Measurements from ENCODE around the gene EXOC1L. TPM values are rescaled to one million over a fixed set of nuclear protein-coding genes. Genes with fewer than 3 reads are reported as not detected.

Gene EXOC1L
- total and polyA plus RNA-seq, 2 donors from 2014 or later, result not detected

DNA sequence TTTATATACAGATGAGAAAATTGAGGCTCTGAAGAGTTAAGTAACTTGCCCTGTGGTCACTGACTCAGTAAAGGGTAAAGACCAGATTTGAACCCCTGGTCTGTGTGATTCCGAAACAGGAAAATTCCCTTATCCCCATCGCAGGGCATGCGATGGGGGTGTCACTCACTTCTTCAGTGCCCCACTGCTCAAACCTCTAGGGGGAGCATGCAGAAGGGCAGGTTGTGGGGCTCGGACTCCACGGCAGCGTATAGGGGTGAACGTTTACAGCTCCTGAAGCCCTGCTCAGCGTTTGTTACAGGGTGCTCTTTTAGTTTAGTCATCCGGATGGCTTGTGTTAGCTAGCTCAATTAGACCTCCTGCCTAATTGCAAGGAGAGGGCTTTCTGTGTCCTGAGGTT lies 30.1 kb downstream of the EXOC1L start:
- no peak for FAIRE-seq

DNA sequence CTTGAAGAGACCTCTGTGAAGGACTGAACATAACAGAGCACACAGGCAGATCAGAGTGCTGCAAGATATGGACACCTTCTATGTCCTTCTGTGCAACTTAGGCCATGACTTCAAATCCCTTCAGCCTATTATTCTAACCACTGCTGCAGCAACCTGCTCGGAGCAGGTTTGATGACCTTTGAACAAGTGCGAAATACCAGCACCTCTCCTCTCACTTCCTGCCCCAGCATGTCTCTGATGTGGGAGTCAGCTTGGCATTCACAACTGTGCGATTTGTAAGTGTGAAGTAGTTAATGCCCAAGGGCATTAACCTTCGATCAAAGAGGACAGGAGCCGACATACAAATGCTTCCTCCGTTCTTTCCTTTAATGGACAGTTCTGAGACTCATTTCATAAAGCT lies 32.3 kb downstream of the EXOC1L start:
- intact Hi-C loops (cut with DNase I), result no loop called here
- Histone ChIP-seq H3K36me3 (ENCODE audit: control insufficient read depth in 2 of 3, insufficient read depth in 3 of 3, low read length in 3 of 3) (no peaks in the 10 kb centered on the region), H3K9ac (ENCODE audit: low read length in 3 of 3) (no peak overlapping the region), H3K4me3 (ENCODE audit: low read length in 3 of 3) (no peak overlapping the region), H3K9me3 (ENCODE audit: control insufficient read depth in 2 of 3, insufficient read depth in 1 of 3, low read length in 3 of 3) (no peaks in the 10 kb centered on the region), H3K4me1 (ENCODE audit: control insufficient read depth in 2 of 3, insufficient read depth in 2 of 3, low read depth in 1 of 3, low read length in 3 of 3) (peaks cover 0 to 5% (median 4%) of the 10 kb centered on the region in 3 donors), H3K27ac (ENCODE audit: low read depth in 2 of 2, low read length in 2 of 2) (no peak overlapping the region), H3K27me3 (ENCODE audit: control insufficient read depth, insufficient read depth, low read length) (no peaks in the 10 kb centered on the region)
- no peak for FAIRE-seq
- DNase-seq, result peak in 1 of 5 donors; percentile 2
- TF ChIP-seq, protein P1, sequence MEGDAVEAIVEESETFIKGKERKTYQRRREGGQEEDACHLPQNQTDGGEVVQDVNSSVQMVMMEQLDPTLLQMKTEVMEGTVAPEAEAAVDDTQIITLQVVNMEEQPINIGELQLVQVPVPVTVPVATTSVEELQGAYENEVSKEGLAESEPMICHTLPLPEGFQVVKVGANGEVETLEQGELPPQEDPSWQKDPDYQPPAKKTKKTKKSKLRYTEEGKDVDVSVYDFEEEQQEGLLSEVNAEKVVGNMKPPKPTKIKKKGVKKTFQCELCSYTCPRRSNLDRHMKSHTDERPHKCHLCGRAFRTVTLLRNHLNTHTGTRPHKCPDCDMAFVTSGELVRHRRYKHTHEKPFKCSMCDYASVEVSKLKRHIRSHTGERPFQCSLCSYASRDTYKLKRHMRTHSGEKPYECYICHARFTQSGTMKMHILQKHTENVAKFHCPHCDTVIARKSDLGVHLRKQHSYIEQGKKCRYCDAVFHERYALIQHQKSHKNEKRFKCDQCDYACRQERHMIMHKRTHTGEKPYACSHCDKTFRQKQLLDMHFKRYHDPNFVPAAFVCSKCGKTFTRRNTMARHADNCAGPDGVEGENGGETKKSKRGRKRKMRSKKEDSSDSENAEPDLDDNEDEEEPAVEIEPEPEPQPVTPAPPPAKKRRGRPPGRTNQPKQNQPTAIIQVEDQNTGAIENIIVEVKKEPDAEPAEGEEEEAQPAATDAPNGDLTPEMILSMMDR (IDR thresholded peaks at IDR 0.05; ENCODE audit: borderline replicate concordance, extremely low read depth, insufficient read depth), result no peak

More for the DNA sequence above, 30.1 kb downstream of the EXOC1L start:
- no peaks in the 10 kb centered on the region for H3K9me3 ChIP-seq (ENCODE audit: control insufficient read depth in 2 of 3, insufficient read depth in 1 of 3, low read length in 3 of 3)
- H3K9ac ChIP-seq (ENCODE audit: low read length in 3 of 3), result no peak overlapping the region
- H3K36me3 ChIP-seq (ENCODE audit: control insufficient read depth in 2 of 3, insufficient read depth in 3 of 3, low read length in 3 of 3), result no peaks in the 10 kb centered on the region
- DNase-seq, result no peak
- H3K27ac ChIP-seq (ENCODE audit: low read depth in 2 of 2, low read length in 2 of 2), result no peak overlapping the region
- intact Hi-C loops (cut with DNase I), result no loop called here
- TF ChIP-seq, protein P1 (IDR thresholded peaks at IDR 0.05; ENCODE audit: borderline replicate concordance, extremely low read depth, insufficient read depth), result no peak
- no peaks in the 10 kb centered on the region for H3K27me3 ChIP-seq (ENCODE audit: control insufficient read depth, insufficient read depth, low read length)
- peaks cover 0 to 4% (median 2%) of the 10 kb centered on the region in 3 donors for H3K4me1 ChIP-seq (ENCODE audit: control insufficient read depth in 2 of 3, insufficient read depth in 2 of 3, low read depth in 1 of 3, low read length in 3 of 3)
- no peak overlapping the region for H3K4me3 ChIP-seq (ENCODE audit: low read length in 3 of 3)

DNA sequence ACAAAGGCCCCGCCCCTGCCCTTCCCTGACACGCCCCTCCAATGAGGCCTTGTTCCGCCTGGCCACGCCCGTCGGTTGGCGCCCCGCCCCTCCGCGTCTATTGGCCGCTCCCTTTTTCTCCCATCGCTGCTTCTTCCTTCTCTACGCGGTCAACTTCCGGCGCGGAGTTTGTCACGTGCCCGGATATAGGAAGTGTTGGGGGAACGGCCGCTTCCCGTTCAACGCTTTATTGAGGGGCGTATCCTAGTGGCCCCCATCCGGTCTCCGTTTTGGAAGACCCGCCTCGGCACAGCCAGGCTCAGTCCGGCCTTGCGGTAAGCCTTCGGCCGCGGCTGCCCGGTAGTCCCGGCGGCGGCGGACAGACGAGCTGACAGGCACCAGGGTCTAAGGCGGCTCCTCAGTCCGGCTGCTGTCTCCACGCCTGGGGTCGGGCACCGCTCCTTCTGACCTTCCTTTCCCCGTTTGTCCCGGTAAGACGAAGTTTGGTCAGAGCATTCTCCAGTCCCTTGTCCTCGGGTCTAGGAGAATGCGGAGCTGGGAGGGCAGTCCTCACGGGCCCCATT lies 34.0 kb downstream of the EXOC1L start, which contains the start of gene EXOC1:
Gene EXOC1, plus strand, starts transcription at position 165 of the 563 bp plus-strand sequence. CDS start 4,676 bp downstream, outside the sequence.
- no peaks in the 10 kb centered on the region for H3K9me3 ChIP-seq (ENCODE audit: control insufficient read depth in 2 of 3, insufficient read depth in 1 of 3, low read length in 3 of 3)
- H3K9ac ChIP-seq (ENCODE audit: low read length in 3 of 3), result peak within 1 kb of the TSS; percentile 75 to 81 (median 78)
- H3K4me1 ChIP-seq (ENCODE audit: control insufficient read depth in 2 of 3, insufficient read depth in 2 of 3, low read depth in 1 of 3, low read length in 3 of 3), result peaks cover 0 to 5% (median 4%) of the 10 kb centered on the region in 3 donors
- H3K27me3 ChIP-seq (ENCODE audit: control insufficient read depth, insufficient read depth, low read length), result no peaks in the 10 kb centered on the region
- FAIRE-seq, result peak; percentile 96
- H3K4me3 ChIP-seq (ENCODE audit: low read length in 3 of 3), result peak within 1 kb of the TSS; percentile 87 to 95 (median 94)
- DNase-seq, result peak; percentile 98 to 99 (median 99)
- intact Hi-C loops (cut with DNase I), result no loop called here
- peak within 1 kb of the TSS in 1 of 2 donors; percentile 60 for H3K27ac ChIP-seq (ENCODE audit: low read depth in 2 of 2, low read length in 2 of 2)
- no peaks in the 10 kb centered on the region for H3K36me3 ChIP-seq (ENCODE audit: control insufficient read depth in 2 of 3, insufficient read depth in 3 of 3, low read length in 3 of 3)
- TF ChIP-seq, protein P1 (IDR thresholded peaks at IDR 0.05; ENCODE audit: borderline replicate concordance, extremely low read depth, insufficient read depth), result no peak
